Activated CD8-positive, alpha-beta memory T cell treated with anti-CD3 and anti-CD28 coated beads for 36 hours (primary cell): ENCODE data around the gene DCST1. TPM values are rescaled to one million over a fixed set of nuclear protein-coding genes. Genes with fewer than 3 reads are reported as not detected.

Experiments used
- CTCF ChIA-PET: fragments of 350-600 bp; sonication (Branson Sonifier 250); formaldehyde crosslinking; loops from one replicate; lab custom pipeline; 2021; ENCODE audit warnings: antibody characterized with exemption; lab: Charles Lee
- POLR2A ChIA-PET: fragments of 350-600 bp; sonication (Branson Sonifier 250); formaldehyde crosslinking; loops from one replicate; lab custom pipeline; 2021; ENCODE audit warnings: antibody characterized with exemption; lab: Charles Lee
- total RNA-seq, 2 experiments: library from RNA; stranded (reverse); gene quantifications; one replicate each; pipeline ENCODE4 v1.2.3, GENCODE V29; 2021

DCST1 gene
- total RNA-seq, 2 experiments from 2014 or later = not detected

DNA sequence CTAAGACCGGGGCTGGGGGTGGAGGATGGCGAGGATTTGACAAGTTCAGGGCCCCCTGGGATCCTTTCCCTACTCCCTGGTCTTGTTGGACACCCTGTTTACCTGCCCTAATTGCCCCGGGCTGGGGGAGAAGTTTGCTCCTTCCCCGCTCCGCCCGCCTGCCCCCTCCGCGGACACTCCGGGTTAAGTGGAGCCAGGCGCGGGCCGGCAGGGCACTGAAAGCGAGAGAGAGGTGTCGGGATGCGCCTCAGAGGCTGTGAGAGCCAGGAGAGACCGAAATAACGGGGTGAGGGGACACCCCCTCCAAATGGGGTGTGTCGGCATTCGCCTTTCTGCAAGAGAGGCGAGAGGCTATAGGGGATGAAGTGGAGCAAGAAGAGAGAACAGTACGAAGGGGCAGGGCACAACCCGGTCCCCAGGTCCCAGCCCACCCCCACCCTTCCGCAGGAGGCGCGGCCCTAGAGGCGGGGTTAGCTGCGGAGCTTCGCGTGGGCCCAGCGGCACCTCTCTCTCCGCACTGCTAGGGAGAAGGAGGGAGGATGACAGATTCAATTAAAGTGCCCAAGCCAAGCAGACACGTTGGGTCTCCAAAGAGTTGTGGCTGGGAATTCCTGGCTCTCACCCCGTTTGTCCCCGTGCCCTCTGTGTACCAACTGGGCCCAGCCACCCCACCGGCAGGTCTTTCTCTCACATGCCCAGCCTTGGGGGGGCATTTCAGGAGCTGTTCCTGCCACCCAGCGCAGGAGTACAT, 48.9 kb downstream of the DCST1 start:
- ChIA-PET CTCF (interaction anchor here (5.5 kb wide), 2 partner anchors 20 to 88 kb away, joined by 94 to 127 read pairs; partner anchors contain the start of genes EFNA4, KRTCAP2 and TRIM46), POLR2A (no interaction called here)

DNA sequence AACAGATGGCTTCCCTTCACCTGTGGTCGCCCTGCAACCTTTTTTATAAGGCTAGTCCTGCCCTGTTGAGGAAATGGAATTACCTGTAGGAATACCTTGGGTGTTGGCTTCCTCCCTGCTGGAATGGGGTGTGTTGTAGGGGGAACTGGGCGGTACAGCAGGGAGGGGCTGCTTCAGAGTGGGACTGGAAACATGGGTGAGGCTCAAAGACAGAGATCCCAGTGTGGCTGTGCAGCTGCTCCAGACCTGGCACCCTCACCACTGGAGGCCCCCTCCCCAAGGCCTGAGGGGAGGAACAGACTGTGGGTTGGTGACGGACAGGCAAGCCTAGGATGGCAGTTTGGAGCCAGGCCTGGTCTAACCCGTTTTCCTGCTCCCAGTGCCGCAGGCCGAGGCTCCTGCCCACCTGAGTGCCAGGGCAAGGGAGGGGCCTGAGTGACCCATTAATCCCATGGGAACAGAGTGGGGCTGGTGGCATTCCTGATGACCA, 49.5 kb downstream of the DCST1 start:
- POLR2A ChIA-PET = no interaction called here
- CTCF ChIA-PET = interaction anchor here (1.2 to 5.5 kb wide), 6 partner anchors 13 to 88 kb away, joined by 3 to 127 read pairs (median 30); partner anchors contain the start of genes ADAM15, EFNA4, KRTCAP2 and TRIM46

GRCh38 chr1:155083865-155084721, 50.5 kb downstream of the DCST1 start:
- ChIA-PET POLR2A (interaction anchor here (0.8 to 1.8 kb wide), 3 partner anchors 20 to 88 kb away, joined by 3 to 9 read pairs (median 4); partner anchors contain the start of gene KRTCAP2), CTCF (interaction anchor here (0.8 to 5.5 kb wide), 18 partner anchors 9 to 148 kb away, joined by 3 to 127 read pairs (median 4); partner anchors contain the start of genes ADAM15, CKS1B, DCST1 and DCST2)

DNA sequence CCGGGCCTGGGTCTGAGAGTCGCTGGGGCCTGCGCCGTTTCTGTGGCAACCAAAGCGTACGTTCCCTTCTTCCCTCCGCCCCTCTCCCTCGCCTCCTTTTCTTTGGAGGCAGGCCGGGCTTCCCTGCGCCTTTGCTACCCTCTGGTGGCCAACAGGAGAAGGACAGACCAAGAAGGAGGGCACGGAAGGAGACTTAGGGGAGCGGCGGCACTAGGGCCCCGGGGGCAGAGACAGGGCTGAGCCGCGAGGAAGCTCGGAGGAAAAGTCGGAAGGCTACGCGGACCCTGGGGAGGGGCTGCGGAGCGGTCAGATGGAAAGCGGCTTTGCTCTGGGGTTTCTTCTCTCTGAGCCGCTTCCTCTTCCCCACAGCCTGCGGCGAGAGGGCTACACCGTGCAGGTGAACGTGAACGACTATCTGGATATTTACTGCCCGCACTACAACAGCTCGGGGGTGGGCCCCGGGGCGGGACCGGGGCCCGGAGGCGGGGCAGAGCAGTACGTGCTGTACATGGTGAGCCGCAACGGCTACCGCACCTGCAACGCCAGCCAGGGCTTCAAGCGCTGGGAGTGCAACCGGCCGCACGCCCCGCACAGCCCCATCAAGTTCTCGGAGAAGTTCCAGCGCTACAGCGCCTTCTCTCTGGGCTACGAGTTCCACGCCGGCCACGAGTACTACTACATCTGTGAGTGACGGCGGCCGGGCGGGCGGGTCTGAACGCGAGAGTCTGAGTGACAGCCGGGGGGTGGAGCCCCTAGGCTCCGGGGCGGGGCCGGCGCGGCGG, 51.3 kb downstream of the DCST1 start:
- ChIA-PET CTCF (interaction anchor here (0.6 to 5.5 kb wide), 38 partner anchors 10 to 149 kb away, joined by 3 to 127 read pairs (median 4); partner anchors contain the start of genes ADAM15, CKS1B, DCST1 and DCST2), POLR2A (interaction anchor here (0.5 to 1.8 kb wide), 7 partner anchors 20 to 1097 kb away, joined by 3 to 9 read pairs (median 3); partner anchors contain the start of genes ADAR, EFNA4 and KRTCAP2)

- ChIA-PET POLR2A (interaction anchor here (0.5 to 1.8 kb wide), 6 partner anchors 22 to 1096 kb away, joined by 3 to 9 read pairs (median 3); partner anchors contain the start of genes EFNA4 and KRTCAP2), CTCF (interaction anchor here (0.5 to 5.5 kb wide), 36 partner anchors 10 to 179 kb away, joined by 3 to 127 read pairs (median 4); partner anchors contain the start of genes ADAM15, CKS1B, DCST1 and DCST2)
Measured at GRCh38 chr1:155085504-155086127, 52.0 kb downstream of the DCST1 start.

DNA sequence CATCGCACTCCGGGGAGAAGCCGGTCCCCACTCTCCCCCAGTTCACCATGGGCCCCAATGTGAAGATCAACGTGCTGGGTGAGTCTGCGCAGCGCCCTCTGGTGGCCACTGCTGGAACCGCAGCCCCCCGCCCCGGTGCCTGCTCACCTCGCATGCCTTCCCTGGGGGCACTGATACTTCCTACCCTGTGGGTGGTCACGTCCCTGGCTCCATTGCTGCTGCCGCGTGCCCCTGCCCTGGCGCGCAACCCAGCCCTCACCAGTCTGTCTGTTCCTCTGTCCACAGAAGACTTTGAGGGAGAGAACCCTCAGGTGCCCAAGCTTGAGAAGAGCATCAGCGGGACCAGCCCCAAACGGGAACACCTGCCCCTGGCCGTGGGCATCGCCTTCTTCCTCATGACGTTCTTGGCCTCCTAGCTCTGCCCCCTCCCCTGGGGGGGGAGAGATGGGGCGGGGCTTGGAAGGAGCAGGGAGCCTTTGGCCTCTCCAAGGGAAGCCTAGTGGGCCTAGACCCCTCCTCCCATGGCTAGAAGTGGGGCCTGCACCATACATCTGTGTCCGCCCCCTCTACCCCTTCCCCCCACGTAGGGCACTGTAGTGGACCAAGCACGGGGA, 52.6 kb downstream of the DCST1 start:
- CTCF ChIA-PET = interaction anchor here (0.5 to 5.5 kb wide), 19 partner anchors 10 to 180 kb away, joined by 3 to 127 read pairs (median 4); partner anchors contain the start of genes ADAM15, EFNA4, KRTCAP2 and TRIM46
- POLR2A ChIA-PET = interaction anchor here (0.6 to 1.8 kb wide), 2 partner anchors 23 to 86 kb away, joined by 3 to 9 read pairs; partner anchors contain the start of gene KRTCAP2

- CTCF ChIA-PET = interaction anchor here (0.9 to 5.5 kb wide), 12 partner anchors 11 to 180 kb away, joined by 3 to 127 read pairs (median 9); partner anchors contain the start of genes ADAM15, EFNA4, KRTCAP2 and TRIM46
- POLR2A ChIA-PET = no interaction called here
Measured at GRCh38 chr1:155086856-155087535, 53.4 kb downstream of the DCST1 start.

DNA sequence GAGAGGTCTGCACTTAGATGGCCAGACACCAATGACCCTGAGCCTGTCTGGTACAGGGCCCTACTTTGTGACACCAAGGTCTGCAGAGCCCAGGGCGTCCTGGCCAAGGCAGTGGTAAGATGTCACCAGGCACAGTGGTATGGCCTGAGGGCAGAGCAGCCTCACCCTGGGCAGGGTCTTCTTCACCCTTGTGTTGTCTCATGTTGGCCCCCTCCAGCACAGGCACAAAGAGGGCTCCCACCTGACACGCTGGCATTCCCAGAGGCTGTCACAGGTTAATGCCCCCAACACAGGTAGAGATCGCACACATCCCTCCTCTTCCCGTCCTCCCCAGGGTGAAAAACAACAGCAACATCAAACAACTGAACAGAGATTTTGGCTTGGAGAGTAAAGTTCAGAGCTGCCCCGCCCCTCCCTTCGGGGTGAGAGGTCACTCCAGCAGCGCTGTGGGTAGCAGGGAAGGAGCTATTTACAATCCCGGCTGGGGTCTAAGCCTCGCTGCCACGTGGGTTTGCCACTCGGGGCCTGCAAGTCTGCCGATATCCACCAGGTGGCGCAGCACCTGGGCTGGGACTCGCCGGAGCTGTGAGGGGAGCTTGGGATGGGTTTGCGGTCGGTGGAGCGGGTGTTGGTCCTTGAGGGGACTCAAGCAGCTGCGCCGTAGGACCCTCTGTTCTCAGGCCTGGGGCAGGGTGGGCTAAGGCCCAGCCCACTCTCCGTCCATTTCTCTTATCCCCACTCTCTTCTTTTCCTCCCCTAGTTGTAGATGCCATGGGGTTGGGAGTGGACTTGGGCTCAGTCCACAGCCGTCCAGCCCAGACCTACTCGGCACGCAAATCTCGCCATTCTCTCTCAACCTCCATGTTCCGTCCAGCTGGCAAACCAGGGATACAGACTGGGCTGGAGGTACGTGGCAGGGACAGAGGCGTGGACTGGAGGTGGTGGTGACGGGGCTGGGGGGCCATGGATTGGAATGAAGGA, 57.7 kb downstream of the DCST1 start:
- ChIA-PET POLR2A (interaction anchor here (0.5 to 1.2 kb wide), 4 partner anchors 76 to 843 kb away, joined by 3 to 12 read pairs (median 4); partner anchors contain the start of genes KRTCAP2 and TRIM46), CTCF (interaction anchor here (0.6 to 5.3 kb wide), 33 partner anchors 11 to 941 kb away, joined by 3 to 78 read pairs (median 4); partner anchors contain the start of genes EFNA1, EFNA3, KRTCAP2 and SLC50A1)

DNA sequence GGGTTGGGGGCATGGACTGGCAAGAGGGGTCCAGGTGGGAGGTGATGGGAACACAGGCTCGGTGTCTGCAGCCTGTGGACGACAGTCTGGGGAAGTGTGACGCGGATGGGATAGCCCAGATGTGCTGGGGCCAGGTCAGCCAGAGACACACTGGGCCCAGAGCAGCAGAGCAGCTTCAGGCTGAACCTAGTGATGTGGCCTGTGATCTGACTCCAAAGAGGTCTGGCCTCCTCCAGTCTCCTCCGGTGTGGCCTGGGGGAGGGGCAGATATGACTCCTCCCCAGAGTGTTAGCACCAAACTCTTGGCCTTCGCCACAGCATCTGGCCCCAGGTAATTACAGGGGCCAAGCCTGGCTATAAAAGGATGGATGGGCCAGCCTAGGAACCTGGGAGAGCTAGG, 58.5 kb downstream of the DCST1 start:
- ChIA-PET POLR2A (interaction anchor here (1.2 kb wide), 1 partner anchor 81 kb away, joined by 3 read pairs; the partner anchor contains the start of genes KRTCAP2 and TRIM46), CTCF (interaction anchor here (0.6 to 5.3 kb wide), 28 partner anchors 12 to 368 kb away, joined by 3 to 78 read pairs (median 4); partner anchors contain the start of genes EFNA1, KRTCAP2, SLC50A1 and TRIM46)

GRCh38 chr1:155092641-155093040, 59.0 kb downstream of the DCST1 start:
- CTCF ChIA-PET = interaction anchor here (1.1 to 5.3 kb wide), 9 partner anchors 12 to 368 kb away, joined by 3 to 78 read pairs (median 8); partner anchors contain the start of genes EFNA1, KRTCAP2, SLC50A1 and TRIM46
- POLR2A ChIA-PET = no interaction called here

DNA sequence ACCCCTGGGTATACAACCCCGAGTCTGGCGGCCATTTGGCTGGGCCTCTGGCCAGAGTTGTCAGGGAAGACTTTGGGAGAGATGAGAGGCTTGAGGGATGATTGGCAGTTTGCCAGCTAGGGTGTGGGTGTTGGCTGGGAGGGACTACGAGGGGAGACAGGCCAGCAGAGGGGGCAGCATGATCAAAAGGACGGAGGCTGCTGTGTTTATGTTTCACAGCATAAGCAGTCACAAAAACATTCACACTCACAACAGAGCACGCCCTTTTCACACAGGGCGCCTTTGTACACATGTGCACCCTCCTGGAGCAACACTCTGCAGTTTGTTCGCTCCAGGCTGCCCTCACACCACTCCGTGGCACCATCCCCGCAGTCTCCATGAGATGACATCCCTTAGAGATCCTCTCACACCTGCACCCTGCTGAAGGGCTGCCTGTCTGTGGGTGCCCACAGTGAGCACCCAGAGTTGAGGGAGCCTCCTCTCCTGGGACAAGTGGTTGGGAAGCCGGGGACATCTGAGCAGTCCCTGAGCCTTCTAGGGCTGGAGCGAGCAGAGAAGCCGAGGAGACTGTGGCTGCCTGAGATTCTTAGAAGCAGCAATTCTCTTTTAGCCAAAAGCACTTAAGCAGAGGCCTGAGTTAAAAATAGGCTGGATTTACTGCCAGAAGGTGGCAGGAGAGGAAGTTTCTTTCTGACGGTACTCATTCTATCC, 60.4 kb downstream of the DCST1 start:
- CTCF ChIA-PET = interaction anchor here (2.5 kb wide), 1 partner anchor 74 kb away, joined by 16 read pairs; no protein-coding TSS in a partner anchor
- POLR2A ChIA-PET = no interaction called here

DNA sequence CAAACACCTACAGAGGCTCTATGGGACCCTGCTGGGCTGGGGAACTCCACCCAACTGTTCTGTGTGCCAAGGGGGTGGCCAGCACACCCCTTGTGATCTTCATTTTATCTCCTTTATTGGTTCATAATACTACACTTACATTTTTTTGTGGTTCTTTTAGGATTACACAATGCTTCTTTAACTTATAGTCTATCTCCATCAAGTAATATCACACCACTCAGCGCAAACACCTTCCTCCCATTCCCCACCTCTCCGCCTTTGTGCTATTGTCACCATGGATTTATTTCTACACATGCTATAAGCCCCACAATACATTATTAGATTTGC, 61.0 kb downstream of the DCST1 start:
- POLR2A ChIA-PET = no interaction called here

GRCh38 chr1:155099331-155099730, 65.7 kb downstream of the DCST1 start:
- CTCF ChIA-PET = interaction anchor here (0.7 kb wide), 1 partner anchor 337 kb away, joined by 3 read pairs; no protein-coding TSS in a partner anchor
- POLR2A ChIA-PET = no interaction called here

More for the DNA sequence above, 61.0 kb downstream of the DCST1 start:
- CTCF ChIA-PET = interaction anchor here (2.5 kb wide), 1 partner anchor 74 kb away, joined by 16 read pairs; no protein-coding TSS in a partner anchor
